Suprapubic skin (tissue), 4 donors: ENCODE data around the gene UBR3. TPM values are rescaled to one million over a fixed set of nuclear protein-coding genes. Genes with fewer than 3 reads are reported as not detected.

Experiments
- DNase-seq, 2 donors: peaks; one replicate each; pipeline ENCODE4 v3.0.0-alpha.2; 2019; ENCODE audit warnings: low spot score in 2 of 2
- H3K27ac ChIP-seq: fragments of 200-600 bp; sonication (generic); one replicate; pipeline ENCODE4 v1.5.1; 2019
- H3K27me3 ChIP-seq: fragments of 200-600 bp; sonication (generic); one replicate; pipeline ENCODE4 v1.5.1; 2019
- H3K36me3 ChIP-seq: fragments of 200-600 bp; sonication (generic); one replicate; pipeline ENCODE4 v1.5.1; 2019
- H3K4me1 ChIP-seq: fragments of 200-600 bp; sonication (generic); one replicate; pipeline ENCODE4 v1.5.1; 2019
- H3K4me3 ChIP-seq: fragments of 200-600 bp; sonication (generic); one replicate; pipeline ENCODE4 v1.5.1; 2019; ENCODE audit warnings: mild to moderate bottlenecking
- H3K9me3 ChIP-seq: fragments of 200-600 bp; sonication (generic); one replicate; pipeline ENCODE4 v1.5.1; 2019
- EP300 ChIP-seq: sonication (generic); formaldehyde crosslinking; IDR thresholded peaks from one replicate; pipeline ENCODE4 v1.6.1; 2017; ENCODE audit warnings: antibody characterized with exemption
- POLR2A ChIP-seq, 2 donors: fragments of 450-650 bp; IDR thresholded peaks; one replicate each; pipeline ENCODE4 v1.6.1; 2017; ENCODE audit warnings: antibody characterized with exemption in 2 of 2, mild to moderate bottlenecking in 2 of 2, moderate library complexity in 2 of 2
- POLR2AphosphoS5 ChIP-seq, 3 donors: sonication (generic); formaldehyde crosslinking; IDR thresholded peaks; one replicate each; pipeline ENCODE4 v1.6.1; 2017; ENCODE audit warnings: antibody characterized with exemption in 3 of 3
- WGBS: methylation state at CpG from one replicate; pipeline ENCODE4 v1.1.5; 2018; 5-methylcytosine and 5-hydroxymethylcytosine counted together
- total RNA-seq, 4 donors: library from RNA; depleted of rRNA; stranded (reverse); fragments of >200 nt; gene quantifications; one replicate each; pipeline ENCODE4 v1.1.0, GENCODE V29; 2016
- TF ChIP-seq, protein P1 (sequence below), 2 donors: fragments of 200-600 bp in 1 of 2; fragments of 450-650 bp in 1 of 2; sonication (generic) in 1 of 2; IDR thresholded peaks; one replicate each; pipeline ENCODE4 v1.5.1; 2016 to 2019; ENCODE audit warnings: antibody characterized with exemption in 2 of 2, mild to moderate bottlenecking in 1 of 2, moderate library complexity in 1 of 2

UBR3 gene
- total RNA-seq, 4 donors from 2014 or later, result 41.9 to 140 (median 60.4) TPM

- Histone ChIP-seq H3K9me3 (no peaks in the 10 kb centered on the region), H3K4me3 (no peak overlapping the region), H3K4me1 (no peaks in the 10 kb centered on the region), H3K27ac (no peak overlapping the region), H3K27me3 (no peaks in the 10 kb centered on the region), H3K36me3 (no peaks in the 10 kb centered on the region)
- TF ChIP-seq EP300, result no peak
- no peak for TF ChIP-seq POLR2A (IDR thresholded peaks at IDR 0.05)
- no peak for TF ChIP-seq POLR2AphosphoS5 (IDR thresholded peaks at IDR 0.05)
- TF ChIP-seq, protein P1, sequence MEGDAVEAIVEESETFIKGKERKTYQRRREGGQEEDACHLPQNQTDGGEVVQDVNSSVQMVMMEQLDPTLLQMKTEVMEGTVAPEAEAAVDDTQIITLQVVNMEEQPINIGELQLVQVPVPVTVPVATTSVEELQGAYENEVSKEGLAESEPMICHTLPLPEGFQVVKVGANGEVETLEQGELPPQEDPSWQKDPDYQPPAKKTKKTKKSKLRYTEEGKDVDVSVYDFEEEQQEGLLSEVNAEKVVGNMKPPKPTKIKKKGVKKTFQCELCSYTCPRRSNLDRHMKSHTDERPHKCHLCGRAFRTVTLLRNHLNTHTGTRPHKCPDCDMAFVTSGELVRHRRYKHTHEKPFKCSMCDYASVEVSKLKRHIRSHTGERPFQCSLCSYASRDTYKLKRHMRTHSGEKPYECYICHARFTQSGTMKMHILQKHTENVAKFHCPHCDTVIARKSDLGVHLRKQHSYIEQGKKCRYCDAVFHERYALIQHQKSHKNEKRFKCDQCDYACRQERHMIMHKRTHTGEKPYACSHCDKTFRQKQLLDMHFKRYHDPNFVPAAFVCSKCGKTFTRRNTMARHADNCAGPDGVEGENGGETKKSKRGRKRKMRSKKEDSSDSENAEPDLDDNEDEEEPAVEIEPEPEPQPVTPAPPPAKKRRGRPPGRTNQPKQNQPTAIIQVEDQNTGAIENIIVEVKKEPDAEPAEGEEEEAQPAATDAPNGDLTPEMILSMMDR (IDR thresholded peaks at IDR 0.05), result no peak
- no peak for DNase-seq
Measured at GRCh38 chr2:170095380-170095779, 268.1 kb downstream of the UBR3 start.

- WGBS, result 87% methylated on average over 4 of the region's 4 CpGs
Measured at GRCh38 chr2:170098626-170099312, 271.5 kb downstream of the UBR3 start.

DNA sequence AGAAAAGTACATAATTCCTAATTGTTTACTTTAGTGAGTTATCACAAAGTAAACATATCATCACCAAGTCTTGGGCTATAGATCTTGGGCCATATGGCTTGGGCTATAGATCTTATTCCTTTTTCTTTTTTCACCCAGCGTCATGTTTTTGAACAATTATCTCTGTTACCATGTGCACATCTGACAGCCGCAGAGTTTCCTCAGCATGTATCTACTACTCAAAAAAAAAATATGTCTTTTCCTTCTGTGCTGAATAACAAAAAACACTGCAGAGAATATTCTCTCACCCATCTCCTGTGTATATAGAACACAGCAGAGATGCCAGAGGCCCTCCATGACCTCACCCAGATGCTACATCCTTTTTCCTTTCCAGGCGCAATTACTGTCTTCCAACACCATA lies 274.5 kb downstream of the UBR3 start:
- 76% methylated on average over 3 of the region's 3 CpGs for WGBS

More at GRCh38 chr2:170098626-170099312, 271.5 kb downstream of the UBR3 start:
- Histone ChIP-seq H3K27ac (no peak overlapping the region), H3K4me1 (no peaks in the 10 kb centered on the region), H3K36me3 (no peaks in the 10 kb centered on the region), H3K4me3 (no peak overlapping the region), H3K27me3 (no peaks in the 10 kb centered on the region), H3K9me3 (no peaks in the 10 kb centered on the region)
- no peak for DNase-seq
- TF ChIP-seq POLR2AphosphoS5 (IDR thresholded peaks at IDR 0.05) (no peak), EP300 (no peak), POLR2A (IDR thresholded peaks at IDR 0.05) (no peak)
- TF ChIP-seq, protein P1 (IDR thresholded peaks at IDR 0.05), result no peak

GRCh38 chr2:170106102-170106840 lies 279.0 kb downstream of the UBR3 start:
- 70% methylated on average over 4 of the region's 4 CpGs for WGBS
- Histone ChIP-seq H3K27me3 (no peaks in the 10 kb centered on the region), H3K4me3 (no peak overlapping the region), H3K27ac (no peak overlapping the region), H3K4me1 (no peaks in the 10 kb centered on the region), H3K9me3 (no peaks in the 10 kb centered on the region), H3K36me3 (no peaks in the 10 kb centered on the region)
- no peak for DNase-seq
- TF ChIP-seq, protein P1 (IDR thresholded peaks at IDR 0.05), result no peak
- no peak for TF ChIP-seq POLR2AphosphoS5 (IDR thresholded peaks at IDR 0.05)
- no peak for TF ChIP-seq POLR2A (IDR thresholded peaks at IDR 0.05)
- no peak for TF ChIP-seq EP300

More for the DNA sequence above, 274.5 kb downstream of the UBR3 start:
- Histone ChIP-seq H3K4me3 (no peak overlapping the region), H3K9me3 (no peaks in the 10 kb centered on the region), H3K36me3 (no peaks in the 10 kb centered on the region), H3K4me1 (no peaks in the 10 kb centered on the region), H3K27me3 (no peaks in the 10 kb centered on the region), H3K27ac (no peak overlapping the region)
- TF ChIP-seq POLR2A (IDR thresholded peaks at IDR 0.05), result no peak
- TF ChIP-seq EP300, result no peak
- TF ChIP-seq POLR2AphosphoS5 (IDR thresholded peaks at IDR 0.05), result no peak
- TF ChIP-seq, protein P1 (IDR thresholded peaks at IDR 0.05), result no peak
- no peak for DNase-seq

GRCh38 chr2:170113168-170113894 lies 286.1 kb downstream of the UBR3 start:
- H3K4me3 ChIP-seq, result no peak overlapping the region
- DNase-seq, result no peak
- no peaks in the 10 kb centered on the region for H3K36me3 ChIP-seq
- 57% methylated on average over 4 of the region's 4 CpGs for WGBS
- no peak overlapping the region for H3K27ac ChIP-seq
- H3K9me3 ChIP-seq, result no peaks in the 10 kb centered on the region
- TF ChIP-seq, protein P1 (IDR thresholded peaks at IDR 0.05), result no peak
- TF ChIP-seq EP300 (no peak), POLR2AphosphoS5 (IDR thresholded peaks at IDR 0.05) (no peak), POLR2A (IDR thresholded peaks at IDR 0.05) (no peak)
- H3K27me3 ChIP-seq, result no peaks in the 10 kb centered on the region
- no peaks in the 10 kb centered on the region for H3K4me1 ChIP-seq
